Inflammatory macrophage treated with lipopolysaccharide for 1 hour (primary cell): ENCODE results near the gene APOBEC2.

Experiments used
- DNase-seq, 2 donors: peaks; one replicate each; pipeline ENCODE4 v3.0.0-alpha.2; 2020 to 2022

The APOBEC2 gene

DNA sequence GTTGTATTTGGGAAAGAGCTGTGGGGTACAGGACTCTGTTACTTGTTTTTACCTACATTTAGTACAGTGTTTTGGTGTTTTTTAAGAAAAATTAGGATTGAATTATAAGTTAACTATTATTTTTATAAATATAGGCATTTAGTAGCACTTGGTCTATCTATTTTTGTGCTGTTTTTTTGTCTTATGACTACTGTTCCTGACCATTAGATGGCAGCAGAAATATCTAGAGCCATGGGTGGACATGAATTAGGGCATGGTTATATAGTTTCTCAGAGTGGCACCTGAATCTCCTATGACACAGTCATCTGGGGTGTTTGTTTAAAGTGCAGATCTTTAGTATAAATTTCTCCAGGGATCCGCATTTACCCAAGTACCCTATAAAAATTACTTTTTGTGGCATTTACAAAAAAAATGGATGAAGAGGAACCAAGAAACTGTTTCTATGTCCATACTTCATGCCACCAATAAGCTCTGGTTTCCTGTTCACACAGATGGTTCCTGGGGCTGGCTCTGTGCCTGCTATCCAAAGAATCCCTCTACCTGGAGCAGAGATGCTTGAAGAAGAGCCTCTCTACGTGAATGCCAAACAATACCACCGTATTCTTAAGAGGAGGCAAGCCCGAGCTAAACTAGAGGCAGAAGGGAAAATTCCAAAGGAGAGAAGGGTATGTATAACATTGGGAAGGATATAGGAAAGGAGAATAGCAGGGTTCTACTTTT lies 39.6 kb downstream of the APOBEC2 start:
- DNase-seq = peak; percentile 31 to 51

DNA sequence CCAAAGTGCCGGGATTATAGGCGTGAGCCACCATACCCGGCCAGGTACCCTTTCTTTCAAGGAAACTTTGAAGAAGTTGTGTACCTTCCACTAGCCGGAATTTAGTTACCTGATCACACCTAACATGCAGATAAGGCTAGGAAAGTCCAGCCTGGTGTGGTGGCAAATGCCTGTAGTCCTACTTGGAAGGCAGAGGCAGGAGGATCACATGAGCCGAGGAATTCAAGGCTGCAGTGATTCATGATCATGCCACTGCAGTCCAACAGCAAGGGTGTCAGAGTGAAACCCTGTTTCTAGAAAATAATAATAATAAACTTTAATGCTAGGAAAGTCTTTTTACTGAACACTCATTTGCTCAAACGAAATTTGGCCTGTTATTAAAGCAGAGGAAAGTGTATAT lies 40.7 kb downstream of the APOBEC2 start:
- DNase-seq = no peak

DNA sequence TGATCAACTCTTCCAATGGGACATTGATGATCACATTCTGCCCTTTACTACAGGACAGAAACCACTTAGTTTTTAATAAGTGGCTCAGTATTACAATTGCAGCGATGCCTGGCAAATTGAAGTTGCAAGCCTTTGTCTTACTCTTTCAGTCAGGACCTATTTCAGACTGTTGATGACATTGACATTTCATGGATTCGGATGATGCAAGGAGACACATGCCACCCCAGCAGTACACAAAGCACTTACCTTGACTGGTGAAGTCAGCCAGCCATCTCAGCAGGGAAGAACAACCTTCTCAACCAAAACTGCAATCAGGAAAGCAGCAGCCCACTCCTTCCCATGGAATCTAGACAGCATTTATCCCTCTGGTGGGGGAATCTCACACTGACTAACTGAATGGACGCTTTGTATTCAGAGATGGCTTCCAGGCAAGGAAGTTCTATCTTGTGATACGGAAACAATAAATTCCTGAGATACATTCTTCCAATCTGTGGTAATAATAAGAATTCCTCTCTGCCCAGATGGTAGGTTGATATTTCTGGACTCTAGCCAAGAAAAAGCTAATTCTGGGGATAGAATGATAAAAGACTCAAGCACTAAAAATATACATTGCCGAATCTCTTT lies 44.6 kb downstream of the APOBEC2 start:
- no peak for DNase-seq

DNA sequence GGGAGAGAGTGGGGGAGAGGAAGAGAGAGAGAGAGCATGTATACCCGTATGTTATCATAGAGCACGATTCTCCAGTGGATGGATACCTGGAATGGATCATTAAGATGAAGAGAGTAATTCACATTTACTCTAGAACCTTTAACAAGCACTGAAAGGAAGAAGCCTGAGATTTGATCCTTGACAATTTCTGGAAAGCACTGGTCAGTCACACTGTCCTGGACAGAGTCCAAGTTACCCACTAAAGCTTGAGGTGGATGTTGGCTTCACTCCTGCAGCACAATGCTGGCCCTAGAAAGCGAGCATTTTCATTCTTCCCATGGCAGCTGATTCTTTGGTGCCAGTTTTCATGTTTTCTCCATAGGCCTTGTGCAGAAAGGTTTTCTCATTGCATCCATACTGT lies 45.4 kb downstream of the APOBEC2 start:
- DNase-seq = no peak

DNA sequence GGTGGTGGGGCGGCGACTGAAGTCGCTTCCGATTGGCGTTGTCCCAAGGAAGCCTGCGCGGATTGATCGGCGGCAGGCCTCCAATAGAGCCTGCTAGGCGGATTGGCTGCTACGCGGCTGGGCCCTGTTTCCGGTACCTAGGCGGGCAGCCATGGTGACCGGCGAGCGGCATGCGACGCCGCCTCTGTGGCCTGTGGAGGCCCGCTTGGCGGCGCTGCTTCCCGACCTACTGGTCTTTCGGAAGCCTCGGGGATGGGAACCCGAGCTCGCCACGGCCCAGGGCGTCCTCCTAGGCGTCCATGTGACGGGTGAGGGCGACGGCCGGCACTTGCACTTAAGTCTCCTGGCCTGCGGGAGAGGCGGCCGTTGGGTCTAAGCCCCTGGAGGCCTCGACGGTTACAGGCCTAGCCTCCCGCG lies 47.9 kb downstream of the APOBEC2 start:
- DNase-seq = no peak

DNA sequence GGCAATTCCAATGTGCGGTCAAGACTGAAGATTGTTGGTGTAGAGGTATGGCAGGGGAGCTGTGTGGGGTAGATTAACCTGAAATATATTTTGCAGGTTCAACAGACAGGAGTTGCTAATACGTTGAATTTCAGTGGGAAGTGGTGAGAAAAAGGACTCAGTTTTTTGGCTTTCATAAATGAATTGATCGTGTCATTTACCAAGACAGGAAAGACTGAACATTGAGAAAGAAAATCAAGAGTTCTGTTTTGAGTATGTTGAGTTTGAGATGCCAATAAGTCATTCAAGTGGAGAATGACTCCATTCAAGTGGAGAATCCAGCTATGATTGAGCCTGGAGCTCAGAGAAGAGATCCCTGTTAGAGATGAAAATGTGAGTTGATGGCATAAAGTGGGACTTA lies 50.8 kb downstream of the APOBEC2 start:
- DNase-seq = no peak

DNA sequence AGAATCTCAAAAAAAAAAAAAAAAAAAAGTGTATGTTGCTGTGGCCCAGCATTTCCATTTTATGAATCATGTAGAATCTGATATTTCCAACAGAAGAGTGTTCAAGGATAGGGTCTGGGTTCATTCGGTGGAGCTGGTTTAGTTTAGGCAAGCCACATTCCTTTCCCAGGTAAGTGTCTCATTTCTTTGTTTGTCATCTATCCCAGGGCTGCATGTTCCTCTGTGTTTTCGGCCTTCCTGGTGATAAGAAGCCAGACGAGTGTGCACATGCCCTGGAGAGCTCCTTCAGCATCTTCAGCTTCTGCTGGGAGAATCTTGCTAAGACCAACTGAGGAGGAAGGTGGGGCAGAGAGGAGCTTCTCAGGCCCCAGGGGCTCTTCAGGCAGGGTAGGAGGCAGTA lies 58.0 kb downstream of the APOBEC2 start:
- DNase-seq = no peak
